Naive thymus-derived CD4-positive, alpha-beta T cell (primary cell): ENCODE data around the gene ASPG. TPM values are rescaled to one million over a fixed set of nuclear protein-coding genes. Genes with fewer than 3 reads are reported as not detected.

ENCODE experiments used
- ATAC-seq: fragments of 150-1000 bp; cut with Tn5 transposase; 2 replicates; pipeline ENCODE4 v1.10.0; 2021; ENCODE audit warnings: mild to moderate bottlenecking, moderate library complexity
- CTCF ChIA-PET: fragments of 350-600 bp; sonication (Branson Sonifier 250); formaldehyde crosslinking; loops from one replicate; lab custom pipeline; 2021; ENCODE audit warnings: antibody characterized with exemption; lab: Charles Lee
- POLR2A ChIA-PET: fragments of 350-600 bp; sonication (Branson Sonifier 250); formaldehyde crosslinking; loops from one replicate; lab custom pipeline; 2021; ENCODE audit warnings: antibody characterized with exemption, inconsistent platforms; lab: Charles Lee
- DNase-seq, 9 donors: peaks; one replicate each; pipeline versions ENCODE4 v3.0.0 to v3.0.0-alpha.2; 2020 to 2022; ENCODE audit warnings: mixed read lengths in 1 of 9
- H3K27ac ChIP-seq: one replicate; pipeline ENCODE4 v1.7.0; 2013; ENCODE audit warnings: mild to moderate bottlenecking, low read depth, low read length, moderate library complexity
- H3K27me3 ChIP-seq, 2 donors: one replicate each; pipeline ENCODE4 v1.7.0; 2013; ENCODE audit warnings: low read length in 2 of 2, mild to moderate bottlenecking in 2 of 2, moderate library complexity in 2 of 2; ENCODE audit not compliant: control insufficient read depth in 2 of 2, insufficient read depth in 2 of 2
- H3K36me3 ChIP-seq, 3 experiments: 1 replicate in 2 of 3; 2 replicates in 1 of 3; pipeline ENCODE4 v1.7.0; 2013; ENCODE audit warnings: low read length in 3 of 3, mild to moderate bottlenecking in 3 of 3, moderate library complexity in 1 of 3; ENCODE audit not compliant: insufficient read depth in 3 of 3, control insufficient read depth in 2 of 3
- H3K4me1 ChIP-seq, 2 donors: one replicate each; pipeline ENCODE4 v1.7.0; 2013; ENCODE audit warnings: low read length in 2 of 2, mild to moderate bottlenecking in 2 of 2, moderate library complexity in 1 of 2; ENCODE audit not compliant: control insufficient read depth in 2 of 2, insufficient read depth in 2 of 2
- H3K4me3 ChIP-seq: 2 replicates; pipeline ENCODE4 v1.7.0; 2013; ENCODE audit warnings: mild to moderate bottlenecking, low read length
- H3K9me3 ChIP-seq, 3 experiments: 1 replicate in 2 of 3; 2 replicates in 1 of 3; pipeline ENCODE4 v1.7.0; 2013; ENCODE audit warnings: low read length in 3 of 3; ENCODE audit not compliant: control insufficient read depth in 2 of 3
- H3K27ac Mint-ChIP-seq, 9 donors: one replicate each; pipeline ENCODE4 v1.8.0; 2020 to 2022; ENCODE audit warnings: mixed read lengths in 9 of 9, mild to moderate bottlenecking in 8 of 9, moderate library complexity in 5 of 9, inconsistent platforms in 2 of 9
- H3K27me3 Mint-ChIP-seq, 5 donors: one replicate each; pipeline ENCODE4 v1.8.0; 2021 to 2022; ENCODE audit warnings: mixed read lengths in 5 of 5, mild to moderate bottlenecking in 1 of 5
- H3K36me3 Mint-ChIP-seq, 5 donors: one replicate each; pipeline ENCODE4 v1.8.0; 2020 to 2022; ENCODE audit warnings: mixed read lengths in 5 of 5, mild to moderate bottlenecking in 3 of 5, inconsistent platforms in 1 of 5
- H3K4me1 Mint-ChIP-seq, 7 donors: one replicate each; pipeline ENCODE4 v1.8.0; 2020 to 2022; ENCODE audit warnings: mixed read lengths in 7 of 7, mild to moderate bottlenecking in 3 of 7, inconsistent platforms in 1 of 7
- H3K4me3 Mint-ChIP-seq, 10 donors: one replicate each; pipeline ENCODE4 v1.8.0; 2020 to 2022; ENCODE audit warnings: mild to moderate bottlenecking in 10 of 10, mixed read lengths in 10 of 10, moderate library complexity in 6 of 10, inconsistent platforms in 2 of 10
- H3K9me3 Mint-ChIP-seq, 11 donors: one replicate each; pipeline ENCODE4 v1.8.0; 2020 to 2022; ENCODE audit warnings: mixed read lengths in 11 of 11, mild to moderate bottlenecking in 4 of 11, inconsistent platforms in 1 of 11, moderate library complexity in 1 of 11
- intact Hi-C, 2 donors: fragments of 100-400 bp; cut with micrococcal nuclease; formaldehyde crosslinking; loops; one replicate each; pipeline ENCODE4 v1.15.1; 2023
- microRNA-seq: library from miRNA; unstranded; fragments of <30 nt; microRNA quantifications from one replicate; pipeline ENCODE4 v1.2.0, GENCODE V29; 2022; ENCODE audit warnings: borderline microRNAs expressed
- polyA plus RNA-seq, 2 donors: library from polyadenylated mRNA; unstranded; fragments of 300-500 nt; fragmentation: Illumina TruSeq; gene quantifications; one replicate each; pipeline ENCODE4 v1.2.3, GENCODE V29; 2021
- total RNA-seq, 6 experiments: library from RNA in 5 of 6; stranded (reverse) in 5 of 6; gene quantifications; 1 replicate in 5 of 6; 2 replicates in 1 of 6; pipeline ENCODE4 v1.2.3 and lab custom pipeline; 2021 to 2026

Gene ASPG
- total and polyA plus RNA-seq, 7 experiments from 2014 or later = 0.11 to 0.38 TPM; not detected in 5

GRCh38 chr14:104161602-104162367 lies 76.3 kb downstream of the ASPG start:
- Mint-ChIP-seq H3K9me3 (no peaks in the 10 kb centered on the region), H3K4me1 (no peaks in the 10 kb centered on the region), H3K27me3 (no peaks in the 10 kb centered on the region), H3K36me3 (no peaks in the 10 kb centered on the region), H3K4me3 (no peak overlapping the region), H3K27ac (no peak overlapping the region)
- Histone ChIP-seq H3K9me3 (no peaks in the 10 kb centered on the region), H3K4me3 (no peak overlapping the region), H3K27me3 (no peaks in the 10 kb centered on the region), H3K27ac (no peak overlapping the region), H3K36me3 (no peaks in the 10 kb centered on the region), H3K4me1 (no peaks in the 10 kb centered on the region)
- POLR2A ChIA-PET = no interaction called here
- intact Hi-C loops = no loop called here
- DNase-seq (no peak), ATAC-seq (no peak)
- CTCF ChIA-PET = no interaction called here

DNA sequence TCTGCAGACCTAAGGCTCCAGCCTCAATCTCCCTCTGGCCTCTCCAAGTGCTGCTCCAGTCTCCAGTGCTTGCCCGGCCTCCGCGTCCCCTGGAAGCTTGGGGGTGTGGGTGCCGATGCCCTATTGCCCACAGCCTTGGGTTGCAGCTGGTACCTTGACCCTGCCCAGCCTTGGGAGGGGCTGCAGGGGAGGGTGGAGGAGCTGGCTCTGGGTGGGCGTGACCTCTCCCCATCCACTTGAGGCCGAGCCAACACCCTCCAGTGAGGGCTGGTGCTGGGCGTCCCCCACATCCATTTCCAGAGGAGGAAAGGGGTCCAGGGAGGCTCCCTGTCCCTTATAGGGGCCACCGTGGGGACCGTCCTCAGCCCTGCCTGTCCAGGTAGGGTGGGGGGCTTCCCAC lies 77.0 kb downstream of the ASPG start:
- intact Hi-C loops = no loop called here
- Mint-ChIP-seq H3K27me3 (no peaks in the 10 kb centered on the region), H3K4me3 (no peak overlapping the region), H3K9me3 (no peaks in the 10 kb centered on the region), H3K4me1 (no peaks in the 10 kb centered on the region), H3K27ac (no peak overlapping the region), H3K36me3 (no peaks in the 10 kb centered on the region)
- ChIA-PET POLR2A (no interaction called here), CTCF (no interaction called here)
- Histone ChIP-seq H3K27me3 (no peaks in the 10 kb centered on the region), H3K4me3 (no peak overlapping the region), H3K4me1 (no peaks in the 10 kb centered on the region), H3K36me3 (no peaks in the 10 kb centered on the region), H3K27ac (no peak overlapping the region), H3K9me3 (no peaks in the 10 kb centered on the region)
- no peak for DNase-seq
- no peak for ATAC-seq

- Histone ChIP-seq H3K36me3 (no peaks in the 10 kb centered on the region), H3K9me3 (no peaks in the 10 kb centered on the region), H3K4me1 (no peaks in the 10 kb centered on the region), H3K4me3 (no peak overlapping the region), H3K27me3 (no peaks in the 10 kb centered on the region), H3K27ac (no peak overlapping the region)
- CTCF ChIA-PET = no interaction called here
- Mint-ChIP-seq H3K9me3 (no peaks in the 10 kb centered on the region), H3K4me3 (no peak overlapping the region), H3K27ac (no peak overlapping the region), H3K4me1 (no peaks in the 10 kb centered on the region), H3K27me3 (no peaks in the 10 kb centered on the region), H3K36me3 (no peaks in the 10 kb centered on the region)
- intact Hi-C loops = no loop called here
- POLR2A ChIA-PET = no interaction called here
- no peak for DNase-seq
- no peak for ATAC-seq
Measured at GRCh38 chr14:104163541-104163940, 78.0 kb downstream of the ASPG start.

DNA sequence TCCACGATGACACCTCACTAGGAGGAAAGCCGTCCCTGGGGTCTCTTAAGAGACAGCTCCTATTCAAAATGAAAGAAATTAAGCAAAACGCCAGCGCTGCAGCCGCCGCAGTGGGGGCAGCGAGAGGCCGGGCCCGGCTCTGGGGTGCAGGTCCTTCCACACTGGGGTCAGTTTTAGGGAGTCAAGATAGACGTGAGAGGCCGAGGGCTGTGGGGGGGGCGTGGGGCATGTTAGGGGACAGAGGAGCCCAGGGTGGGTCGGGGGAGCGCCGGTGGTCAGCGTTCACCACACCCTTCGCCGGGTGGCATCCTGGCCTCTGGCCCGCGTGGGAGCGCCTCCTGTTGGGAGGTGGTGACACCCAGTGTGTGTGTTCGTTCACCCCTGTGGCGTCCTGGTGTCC lies 78.5 kb downstream of the ASPG start:
- no peaks in the 10 kb centered on the region for H3K36me3 Mint-ChIP-seq
- CTCF ChIA-PET = no interaction called here

GRCh38 chr14:104164512-104164911 lies 79.0 kb downstream of the ASPG start:
- Mint-ChIP-seq H3K9me3 (no peaks in the 10 kb centered on the region), H3K27ac (no peak overlapping the region), H3K36me3 (no peaks in the 10 kb centered on the region), H3K27me3 (no peaks in the 10 kb centered on the region), H3K4me3 (no peak overlapping the region), H3K4me1 (no peaks in the 10 kb centered on the region)
- no peaks in the 10 kb centered on the region for H3K36me3 ChIP-seq
- H3K4me1 ChIP-seq = no peaks in the 10 kb centered on the region
- POLR2A ChIA-PET = no interaction called here
- no peak for ATAC-seq
- H3K27me3 ChIP-seq = no peaks in the 10 kb centered on the region
- no peak overlapping the region for H3K27ac ChIP-seq
- CTCF ChIA-PET = no interaction called here
- no peak overlapping the region for H3K4me3 ChIP-seq
- H3K9me3 ChIP-seq = no peaks in the 10 kb centered on the region
- intact Hi-C loops = no loop called here
- DNase-seq = no peak

More for the DNA sequence above, 78.5 kb downstream of the ASPG start:
- H3K36me3 ChIP-seq = no peaks in the 10 kb centered on the region
- intact Hi-C loops = no loop called here
- H3K4me3 Mint-ChIP-seq = no peak overlapping the region
- H3K27ac Mint-ChIP-seq = no peak overlapping the region
- no peak overlapping the region for H3K27ac ChIP-seq
- no peaks in the 10 kb centered on the region for H3K27me3 Mint-ChIP-seq
- H3K9me3 ChIP-seq = no peaks in the 10 kb centered on the region
- POLR2A ChIA-PET = no interaction called here
- no peaks in the 10 kb centered on the region for H3K4me1 ChIP-seq
- DNase-seq (no peak), ATAC-seq (no peak)
- no peak overlapping the region for H3K4me3 ChIP-seq
- no peaks in the 10 kb centered on the region for H3K9me3 Mint-ChIP-seq
- H3K27me3 ChIP-seq = no peaks in the 10 kb centered on the region
- no peaks in the 10 kb centered on the region for H3K4me1 Mint-ChIP-seq

Small RNA genes within 50 kb of the gene (microRNA-seq; reads per million reads assigned to microRNA genes)
- gene MIR203A (not detected), gene MIR203B (not detected)

Other genes starting within 250 kb of the ASPG start
- 10 to 100 TPM; 10.8 to 26.8 (median 17.7) TPM for gene PPP1R13B, start 238.1 kb upstream of the ASPG start, total RNA-seq
- gene PPP1R13B, start 238.1 kb upstream of the ASPG start, polyA plus RNA-seq = 1 to 10 TPM; 3.3 to 3.9 TPM
- gene TDRD9, start 157.2 kb upstream of the ASPG start, total RNA-seq = 1 to 10 TPM in 1 of 5 experiments, under 1 TPM in 3, not detected in 1; 0.16 to 6.4 (median 0.43) TPM
- under 1 TPM; 0.25 to 0.91 TPM for gene TDRD9, start 157.2 kb upstream of the ASPG start, polyA plus RNA-seq
- gene RD3L, start 143.2 kb upstream of the ASPG start, total RNA-seq = not detected
- not detected for gene RD3L, start 143.2 kb upstream of the ASPG start, polyA plus RNA-seq
- gene KIF26A, start 52.9 kb downstream of the ASPG start, total RNA-seq = under 1 TPM in 3 of 5 experiments, not detected in 2; 0.13 to 0.53 (median 0.17) TPM
- gene KIF26A, start 52.9 kb downstream of the ASPG start, polyA plus RNA-seq = not detected